SK-N-SH (cell line): Measurements from ENCODE around the gene MYH10. TPM values are rescaled to one million over a fixed set of nuclear protein-coding genes. Genes with fewer than 3 reads are reported as not detected.

ENCODE experiments used
- CTCF ChIA-PET: fragments of 300-600, 350-600 bp; formaldehyde crosslinking; extraction: SDS; loops from one replicate; lab custom pipeline; 2021; lab: Yijun Ruan, JAX
- POLR2A ChIA-PET: fragments of 350-600 bp; sonication (Branson Sonifier 250); formaldehyde crosslinking; extraction: SDS; loops from one replicate; lab custom pipeline; 2020; ENCODE audit warnings: antibody characterized with exemption, inconsistent platforms; lab: Yijun Ruan, JAX
- DNase-seq: peaks from one replicate; pipeline ENCODE4 v3.0.0; 2012
- H2AFZ ChIP-seq: fragments of 200-600 bp; sonication (generic); 2 replicates; pipeline ENCODE4 v1.8.1; 2016; ENCODE audit warnings: antibody characterized with exemption, mild to moderate bottlenecking, low read depth
- H3F3A ChIP-seq: fragments of 200-600 bp; sonication (generic); replicated peaks from 2 replicates; pipeline ENCODE3; 2016; ENCODE audit warnings: antibody characterized with exemption, mild to moderate bottlenecking; ENCODE audit not compliant: insufficient read depth
- H3K27ac ChIP-seq, 2 experiments: fragments of 200-500 bp in 1 of 2; fragments of 200-600 bp in 1 of 2; sonication (Bioruptor generic) in 1 of 2; sonication (generic), shearing (Covaris generic) in 1 of 2; 2 replicates each; pipeline versions ENCODE4 v1.5.1 to v1.6.1; 2014 to 2016; ENCODE audit warnings: low read depth in 2 of 2, inconsistent platforms in 1 of 2, low read length in 1 of 2, mild to moderate bottlenecking in 1 of 2, mixed read lengths in 1 of 2
- H3K27me3 ChIP-seq: fragments of 200-600 bp; sonication (generic), shearing (Covaris generic); 2 replicates; pipeline ENCODE4 v1.6.1; 2016; ENCODE audit warnings: mixed run types; ENCODE audit not compliant: insufficient read depth
- H3K36me3 ChIP-seq, 2 experiments: fragments of 200-500 bp in 1 of 2; fragments of 200-600 bp in 1 of 2; sonication (Bioruptor generic) in 1 of 2; sonication (generic) in 1 of 2; replicated peaks in 1 of 2; 2 replicates each; pipeline versions ENCODE3 to v1.5.1; 2014 to 2016; ENCODE audit warnings: low read length in 1 of 2, mild to moderate bottlenecking in 1 of 2; ENCODE audit not compliant: insufficient read depth in 2 of 2, control insufficient read depth in 1 of 2
- H3K4me1 ChIP-seq, 2 experiments: fragments of 200-500 bp in 1 of 2; fragments of 200-600 bp in 1 of 2; sonication (Bioruptor generic) in 1 of 2; sonication (generic), shearing (Covaris generic) in 1 of 2; 2 replicates each; pipeline versions ENCODE4 v1.5.1 to v1.6.1; 2014 to 2016; ENCODE audit warnings: low read depth in 1 of 2, low read length in 1 of 2, mixed run types in 1 of 2; ENCODE audit not compliant: insufficient read depth in 2 of 2, control insufficient read depth in 1 of 2
- H3K4me2 ChIP-seq: fragments of 200-600 bp; sonication (generic), shearing (Covaris generic); 2 replicates; pipeline ENCODE4 v1.6.1; 2017; ENCODE audit warnings: mixed run types
- H3K4me3 ChIP-seq, 2 experiments: fragments of 200-500 bp in 1 of 2; fragments of 200-600 bp in 1 of 2; sonication (Bioruptor generic) in 1 of 2; sonication (generic), shearing (Covaris generic) in 1 of 2; 2 replicates each; pipeline versions ENCODE4 v1.5.1 to v1.8.1; 2014 to 2016; ENCODE audit warnings: low read depth in 2 of 2, inconsistent platforms in 1 of 2, low read length in 1 of 2, mild to moderate bottlenecking in 1 of 2, mixed read lengths in 1 of 2, moderate library complexity in 1 of 2
- H3K79me2 ChIP-seq: fragments of 200-600 bp; sonication (generic); 2 replicates; pipeline ENCODE4 v1.8.1; 2017; ENCODE audit warnings: mild to moderate bottlenecking; ENCODE audit not compliant: insufficient read depth
- H3K9ac ChIP-seq: fragments of 200-600 bp; sonication (generic); 2 replicates; pipeline ENCODE4 v1.6.1; 2017; ENCODE audit warnings: mixed run types
- H3K9me2 ChIP-seq: fragments of 200-600 bp; sonication (generic); 2 replicates; pipeline ENCODE4 v1.6.1; 2017; ENCODE audit warnings: mixed run types
- H3K9me3 ChIP-seq: fragments of 200-600 bp; sonication (generic); 2 replicates; pipeline ENCODE4 v1.6.1; 2017; ENCODE audit warnings: mixed run types, mild to moderate bottlenecking, moderate library complexity
- H4K20me1 ChIP-seq: fragments of 200-600 bp; sonication (generic); 2 replicates; pipeline ENCODE4 v1.6.1; 2017; ENCODE audit warnings: mild to moderate bottlenecking, mixed run types; ENCODE audit not compliant: insufficient read depth
- CHD2 ChIP-seq: fragments of 150-350 bp; IDR thresholded peaks from 2 replicates; pipeline ENCODE4 v1.6.1; 2018; ENCODE audit warnings: low read length; ENCODE audit not compliant: partially characterized antibody
- ELF1 ChIP-seq: IDR thresholded peaks from 2 replicates; pipeline ENCODE4 v1.4.0; 2012
- EZH2phosphoT487 ChIP-seq: fragments of 200-600 bp; sonication (generic); IDR thresholded peaks from 2 replicates; pipeline ENCODE4 v1.6.1; 2017; ENCODE audit warnings: low read depth, mixed run types, mild to moderate bottlenecking, antibody characterized with exemption, moderate library complexity, borderline replicate concordance
- FOSL2 ChIP-seq: IDR thresholded peaks from 2 replicates; pipeline ENCODE4 v1.4.0; 2012; ENCODE audit warnings: low read depth, mild to moderate bottlenecking, moderate library complexity, borderline replicate concordance
- FOXJ3 ChIP-seq: sonication (generic); formaldehyde crosslinking; IDR thresholded peaks from 2 replicates; pipeline ENCODE4 v1.5.1; 2020; ENCODE audit warnings: mild to moderate bottlenecking, missing genetic modification reagents
- MEF2A ChIP-seq: IDR thresholded peaks from 2 replicates; pipeline ENCODE4 v1.4.0; 2012; ENCODE audit warnings: low read depth, borderline replicate concordance
- MXI1 ChIP-seq: IDR thresholded peaks from 2 replicates; pipeline ENCODE4 v1.6.1; 2012; ENCODE audit warnings: mild to moderate bottlenecking, low read depth, low read length, improper control_type of control experiment
- NFIC ChIP-seq: IDR thresholded peaks from 2 replicates; pipeline ENCODE4 v1.4.0; 2012; ENCODE audit warnings: borderline replicate concordance
- NRF1 ChIP-seq: IDR thresholded peaks from 2 replicates; pipeline ENCODE4 v1.6.1; 2012; ENCODE audit warnings: low read depth, mild to moderate bottlenecking, low read length
- POLR2AphosphoS5 ChIP-seq: IDR thresholded peaks from 2 replicates; pipeline ENCODE4 v1.6.1; 2012; ENCODE audit warnings: low read depth, low read length
- TAF1 ChIP-seq: IDR thresholded peaks from 2 replicates; pipeline ENCODE4 v1.6.1; 2012; ENCODE audit warnings: low read depth, mild to moderate bottlenecking, low read length, moderate library complexity, borderline replicate concordance
- WGBS: methylation state at CpG from one replicate; pipeline ENCODE4 v1.1.6; 2017; ENCODE audit warnings: low lambda C conversion rate; 5-methylcytosine and 5-hydroxymethylcytosine counted together
- polyA plus RNA-seq, 3 experiments: library from polyadenylated mRNA; depleted of rRNA; stranded (reverse); fragments of >200 nt; gene quantifications; 2 replicates each; pipeline ENCODE4 v1.2.3, GENCODE V29; 2012
- TF ChIP-seq, protein P1 (sequence below): fragments of 150-350 bp; IDR thresholded peaks from 2 replicates; pipeline ENCODE4 v1.6.1; 2016; ENCODE audit warnings: mild to moderate bottlenecking, low read depth, low read length
- TF ChIP-seq, protein P2 (sequence below): fragments of 150-350 bp; IDR thresholded peaks from 2 replicates; pipeline ENCODE4 v1.6.1; 2017; ENCODE audit warnings: antibody characterized with exemption, low read length, low read depth, borderline replicate concordance
- TF ChIP-seq, protein P3 (sequence below): fragments of 200-600 bp; sonication (generic); IDR thresholded peaks from 2 replicates; pipeline ENCODE4 v1.6.1; 2017; ENCODE audit warnings: antibody characterized with exemption, mild to moderate bottlenecking, moderate library complexity
- TF ChIP-seq, protein P4 (sequence below): IDR thresholded peaks from 2 replicates; pipeline ENCODE4 v1.4.0; 2012; ENCODE audit warnings: low read depth, borderline replicate concordance
- TF ChIP-seq, protein P5 (sequence below): IDR thresholded peaks from 2 replicates; pipeline ENCODE4; 2012

The MYH10 gene
- polyA plus RNA-seq, 1 of the 3 experiments (the other 2 are of a cell fraction) = 64.2 TPM

DNA sequence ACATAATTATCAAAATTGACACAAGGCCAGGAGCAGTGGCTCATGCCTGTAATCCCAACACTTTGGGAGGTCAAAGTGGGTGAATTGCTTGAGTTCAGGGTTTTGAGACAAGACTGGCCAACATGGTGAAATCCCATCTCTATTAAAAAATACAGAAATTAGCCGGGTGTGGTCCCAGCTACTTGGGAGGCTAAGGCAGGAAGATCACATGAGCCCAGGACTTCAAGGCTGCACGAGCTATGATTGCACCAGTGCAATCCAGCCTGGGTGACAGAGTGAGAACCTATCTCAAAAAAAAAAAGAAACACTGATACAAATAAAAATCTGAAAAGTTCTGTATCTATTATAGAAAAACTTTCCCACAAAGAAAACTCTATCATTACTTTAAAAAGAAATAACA lies 15.5 kb downstream of the MYH10 start:
- Histone ChIP-seq H3K27ac (no peak overlapping the region), H4K20me1 (peaks cover 32% of the 10 kb centered on the region), H3K27me3 (no peaks in the 10 kb centered on the region), H3K4me2 (no peak overlapping the region), H3K36me3 (peaks cover 2 to 56% of the 10 kb centered on the region in 2 experiments), H3K4me1 (peaks cover 0 to 2% of the 10 kb centered on the region in 2 experiments; a peak in 1 of 4 replicates), H3F3A (peaks cover 25% of the 10 kb centered on the region)
- POLR2A ChIA-PET = no interaction called here
- DNase-seq = no peak
- WGBS = 93% methylated on average over 2 of the region's 2 CpGs
- no peak for TF ChIP-seq FOXJ3 (CRISPR knock-in tag)
- TF ChIP-seq MXI1 = no peak
- no peak for TF ChIP-seq EZH2phosphoT487
- TF ChIP-seq, protein P1, sequence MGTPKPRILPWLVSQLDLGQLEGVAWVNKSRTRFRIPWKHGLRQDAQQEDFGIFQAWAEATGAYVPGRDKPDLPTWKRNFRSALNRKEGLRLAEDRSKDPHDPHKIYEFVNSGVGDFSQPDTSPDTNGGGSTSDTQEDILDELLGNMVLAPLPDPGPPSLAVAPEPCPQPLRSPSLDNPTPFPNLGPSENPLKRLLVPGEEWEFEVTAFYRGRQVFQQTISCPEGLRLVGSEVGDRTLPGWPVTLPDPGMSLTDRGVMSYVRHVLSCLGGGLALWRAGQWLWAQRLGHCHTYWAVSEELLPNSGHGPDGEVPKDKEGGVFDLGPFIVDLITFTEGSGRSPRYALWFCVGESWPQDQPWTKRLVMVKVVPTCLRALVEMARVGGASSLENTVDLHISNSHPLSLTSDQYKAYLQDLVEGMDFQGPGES = no peak
- TF ChIP-seq NRF1 = no peak
- TF ChIP-seq ELF1 = no peak
- TF ChIP-seq, protein P2, sequence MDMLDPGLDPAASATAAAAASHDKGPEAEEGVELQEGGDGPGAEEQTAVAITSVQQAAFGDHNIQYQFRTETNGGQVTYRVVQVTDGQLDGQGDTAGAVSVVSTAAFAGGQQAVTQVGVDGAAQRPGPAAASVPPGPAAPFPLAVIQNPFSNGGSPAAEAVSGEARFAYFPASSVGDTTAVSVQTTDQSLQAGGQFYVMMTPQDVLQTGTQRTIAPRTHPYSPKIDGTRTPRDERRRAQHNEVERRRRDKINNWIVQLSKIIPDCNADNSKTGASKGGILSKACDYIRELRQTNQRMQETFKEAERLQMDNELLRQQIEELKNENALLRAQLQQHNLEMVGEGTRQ = no peak
- TF ChIP-seq NFIC = no peak
- TF ChIP-seq MEF2A = no peak
- TF ChIP-seq, protein P3, sequence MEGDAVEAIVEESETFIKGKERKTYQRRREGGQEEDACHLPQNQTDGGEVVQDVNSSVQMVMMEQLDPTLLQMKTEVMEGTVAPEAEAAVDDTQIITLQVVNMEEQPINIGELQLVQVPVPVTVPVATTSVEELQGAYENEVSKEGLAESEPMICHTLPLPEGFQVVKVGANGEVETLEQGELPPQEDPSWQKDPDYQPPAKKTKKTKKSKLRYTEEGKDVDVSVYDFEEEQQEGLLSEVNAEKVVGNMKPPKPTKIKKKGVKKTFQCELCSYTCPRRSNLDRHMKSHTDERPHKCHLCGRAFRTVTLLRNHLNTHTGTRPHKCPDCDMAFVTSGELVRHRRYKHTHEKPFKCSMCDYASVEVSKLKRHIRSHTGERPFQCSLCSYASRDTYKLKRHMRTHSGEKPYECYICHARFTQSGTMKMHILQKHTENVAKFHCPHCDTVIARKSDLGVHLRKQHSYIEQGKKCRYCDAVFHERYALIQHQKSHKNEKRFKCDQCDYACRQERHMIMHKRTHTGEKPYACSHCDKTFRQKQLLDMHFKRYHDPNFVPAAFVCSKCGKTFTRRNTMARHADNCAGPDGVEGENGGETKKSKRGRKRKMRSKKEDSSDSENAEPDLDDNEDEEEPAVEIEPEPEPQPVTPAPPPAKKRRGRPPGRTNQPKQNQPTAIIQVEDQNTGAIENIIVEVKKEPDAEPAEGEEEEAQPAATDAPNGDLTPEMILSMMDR = no peak
- TF ChIP-seq, protein P4, sequence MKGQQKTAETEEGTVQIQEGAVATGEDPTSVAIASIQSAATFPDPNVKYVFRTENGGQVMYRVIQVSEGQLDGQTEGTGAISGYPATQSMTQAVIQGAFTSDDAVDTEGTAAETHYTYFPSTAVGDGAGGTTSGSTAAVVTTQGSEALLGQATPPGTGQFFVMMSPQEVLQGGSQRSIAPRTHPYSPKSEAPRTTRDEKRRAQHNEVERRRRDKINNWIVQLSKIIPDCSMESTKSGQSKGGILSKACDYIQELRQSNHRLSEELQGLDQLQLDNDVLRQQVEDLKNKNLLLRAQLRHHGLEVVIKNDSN = no peak
- TF ChIP-seq FOSL2 = no peak
- no peak for TF ChIP-seq POLR2AphosphoS5
- no peak for TF ChIP-seq TAF1
- no peak for TF ChIP-seq CHD2
- TF ChIP-seq, protein P5, sequence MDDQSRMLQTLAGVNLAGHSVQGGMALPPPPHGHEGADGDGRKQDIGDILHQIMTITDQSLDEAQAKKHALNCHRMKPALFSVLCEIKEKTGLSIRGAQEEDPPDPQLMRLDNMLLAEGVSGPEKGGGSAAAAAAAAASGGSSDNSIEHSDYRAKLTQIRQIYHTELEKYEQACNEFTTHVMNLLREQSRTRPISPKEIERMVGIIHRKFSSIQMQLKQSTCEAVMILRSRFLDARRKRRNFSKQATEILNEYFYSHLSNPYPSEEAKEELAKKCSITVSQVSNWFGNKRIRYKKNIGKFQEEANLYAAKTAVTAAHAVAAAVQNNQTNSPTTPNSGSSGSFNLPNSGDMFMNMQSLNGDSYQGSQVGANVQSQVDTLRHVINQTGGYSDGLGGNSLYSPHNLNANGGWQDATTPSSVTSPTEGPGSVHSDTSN = no peak
- TF ChIP-seq, all 33 proteins: peak for 0
- Histone ChIP-seq H2AFZ (no peak overlapping the region), H3K9ac (no peak overlapping the region), H3K4me3 (no peak overlapping the region), H3K79me2 (peaks cover 97% of the 10 kb centered on the region), H3K9me2 (no peaks in the 10 kb centered on the region), H3K9me3 (no peaks in the 10 kb centered on the region)
- CTCF ChIA-PET = no interaction called here
